Adrenal gland (tissue), 12 donors: ENCODE measurements around the gene RIC3. TPM values are rescaled to one million over a fixed set of nuclear protein-coding genes. Genes with fewer than 3 reads are reported as not detected.
A peak's percentile ranks its signal among the peaks of the same experiment; 100 is the strongest.

Experiments
- DNase-seq, 7 donors: peaks; one replicate each; pipeline ENCODE4 v3.0.0-alpha.2; 2019 to 2020
- H3K27ac ChIP-seq, 5 donors: fragments of 200-600 bp; sonication (generic) in 4 of 5; 1 replicate in 3 of 5; 2 replicates in 2 of 5; pipeline versions ENCODE4 v1.5.1 to v1.8.0; 2016 to 2020; ENCODE audit warnings: mild to moderate bottlenecking in 1 of 5
- H3K27me3 ChIP-seq: fragments of 200-600 bp; 2 replicates; pipeline ENCODE4 v1.8.0; 2021
- H3K36me3 ChIP-seq, 2 donors: fragments of 200-600 bp; replicated peaks in 1 of 2; 1 replicate in 1 of 2; 2 replicates in 1 of 2; pipeline versions ENCODE4 v1.5.1 to v1.8.0; 2018 to 2022
- H3K4me1 ChIP-seq, 2 donors: fragments of 200-600 bp; replicated peaks in 1 of 2; 1 replicate in 1 of 2; 2 replicates in 1 of 2; pipeline versions ENCODE4 v1.5.1 to v1.8.0; 2018 to 2021
- H3K4me3 ChIP-seq, 4 donors: fragments of 200-600 bp; sonication (generic) in 3 of 4; one replicate each; pipeline ENCODE4 v1.5.1; 2016 to 2018
- H3K9me3 ChIP-seq, 3 donors: fragments of 200-600 bp; sonication (generic) in 1 of 3; replicated peaks in 1 of 3; 1 replicate in 2 of 3; 2 replicates in 1 of 3; pipeline versions ENCODE4 v1.5.1 to v1.8.0; 2016 to 2021
- CTCF ChIP-seq, 6 experiments: fragments of 450-650 bp in 4 of 6; fragments of 200-600 bp in 2 of 6; sonication (generic) in 1 of 6; IDR thresholded peaks; 1 replicate in 5 of 6; 2 replicates in 1 of 6; pipeline versions ENCODE4 v1.5.1 to v1.8.0; 2016 to 2021; ENCODE audit warnings: antibody characterized with exemption in 6 of 6, mild to moderate bottlenecking in 2 of 6, moderate library complexity in 1 of 6
- POLR2A ChIP-seq, 2 donors: fragments of 450-650 bp; IDR thresholded peaks; one replicate each; pipeline ENCODE4 v1.6.1; 2017; ENCODE audit warnings: antibody characterized with exemption in 2 of 2, mild to moderate bottlenecking in 2 of 2, moderate library complexity in 1 of 2
- WGBS, 4 donors: extraction: QIAGEN DNeasy Blood & Tissue Kit in 2 of 4; methylation state at CpG; one replicate each; pipeline versions ENCODE4 v1.1.5 to v1.1.7; 2013 to 2017; 5-methylcytosine and 5-hydroxymethylcytosine counted together
- intact Hi-C, 2 donors: fragments of 100-400 bp; cut with DNase I; formaldehyde crosslinking; loops; one replicate each; pipeline versions ENCODE4 v1.14.1 to v1.15.0; 2022 to 2023
- polyA plus RNA-seq, 3 donors: library from polyadenylated mRNA; stranded (reverse); fragments of 200-250 nt in 2 of 3; fragments of 350-450 nt in 1 of 3; fragmentation: Illumina TruSeq in 1 of 3; extraction: RNeasy Lipid Tissue Mini Kit (QIAGEN cat#74804) in 1 of 3; gene quantifications; one replicate each; pipeline ENCODE4 v1.2.3, GENCODE V29; 2013 to 2014
- total RNA-seq, 9 donors: library from RNA; depleted of rRNA in 4 of 9; stranded (reverse); fragments of >200 nt in 4 of 9; fragments of 120-200 nt in 1 of 9; fragmentation: NEBNext Ultra II Directional in 1 of 9; extraction: Animal tissue kit (Norgen Biotek cat#: 25700) in 1 of 9; gene quantifications; one replicate each; pipeline versions ENCODE4 v1.1.0 to v1.2.4, GENCODE V29; 2013 to 2023
- donor health status: healthy with polysubstance abuse.
- donor health status: Bipolar disorder and iron deficiency.
- donor health status: DM: yes; HTN: yes; CAD: no.
- donor health status: DM: no; HTN: no; CAD: no.
- donor health status: DM: no; HTN: no; CAD: no.
- donor health status: DM: yes; HTN: yes; CAD: no.

RIC3 gene
- total and polyA plus RNA-seq, 12 donors = 11.0 to 45.5 (median 29.4) TPM

GRCh38 chr11:8190431-8190830, 21.6 kb upstream of the RIC3 start:
- H3K36me3 ChIP-seq = no peaks in the 10 kb centered on the region
- 44 to 49% (median 47%) methylated on average over 2 of the region's 2 CpGs for WGBS, 4 donors
- peak in 1 of 7 donors; percentile 10 for DNase-seq
- no peaks in the 10 kb centered on the region for H3K4me1 ChIP-seq
- no peak for TF ChIP-seq POLR2A (IDR thresholded peaks at IDR 0.05)
- TF ChIP-seq CTCF (IDR thresholded peaks at IDR 0.05) = no peak
- no peak overlapping the region for H3K27ac ChIP-seq
- H3K27me3 ChIP-seq = peaks cover 4% of the 10 kb centered on the region
- intact Hi-C loops = no loop called here
- no peaks in the 10 kb centered on the region for H3K9me3 ChIP-seq
- no peak overlapping the region for H3K4me3 ChIP-seq

GRCh38 chr11:8186429-8186828, 17.6 kb upstream of the RIC3 start:
- WGBS, 4 donors = 82 to 92% (median 87%) methylated on average over 2 of the region's 2 CpGs
- no peaks in the 10 kb centered on the region for H3K36me3 ChIP-seq

GRCh38 chr11:8183111-8183510, 14.3 kb upstream of the RIC3 start:
- DNase-seq = no peak
- H3K4me1 ChIP-seq = no peaks in the 10 kb centered on the region
- WGBS, 4 donors = 66 to 76% (median 71%) methylated on average over 5 of the region's 5 CpGs
- peaks cover 4% of the 10 kb centered on the region for H3K27me3 ChIP-seq
- H3K4me3 ChIP-seq = no peak overlapping the region
- intact Hi-C loops = no loop called here
- TF ChIP-seq POLR2A (IDR thresholded peaks at IDR 0.05) (no peak), CTCF (IDR thresholded peaks at IDR 0.05) (no peak)
- H3K27ac ChIP-seq = no peak overlapping the region
- no peaks in the 10 kb centered on the region for H3K9me3 ChIP-seq
- no peaks in the 10 kb centered on the region for H3K36me3 ChIP-seq

More at GRCh38 chr11:8186429-8186828, 17.6 kb upstream of the RIC3 start:
- DNase-seq = no peak
- H3K27me3 ChIP-seq = peaks cover 4% of the 10 kb centered on the region
- H3K4me1 ChIP-seq = no peaks in the 10 kb centered on the region
- no peak for TF ChIP-seq POLR2A (IDR thresholded peaks at IDR 0.05)
- no peak overlapping the region for H3K4me3 ChIP-seq
- no peaks in the 10 kb centered on the region for H3K9me3 ChIP-seq
- intact Hi-C loops = no loop called here
- H3K27ac ChIP-seq = no peak overlapping the region

- intact Hi-C loops = no loop called here
- Histone ChIP-seq H3K27ac (no peak overlapping the region), H3K4me3 (no peak overlapping the region), H3K4me1 (no peaks in the 10 kb centered on the region), H3K27me3 (no peaks in the 10 kb centered on the region), H3K9me3 (no peaks in the 10 kb centered on the region), H3K36me3 (no peaks in the 10 kb centered on the region)
- no peak for DNase-seq
- no peak for TF ChIP-seq CTCF (IDR thresholded peaks at IDR 0.05)
- no peak for TF ChIP-seq POLR2A (IDR thresholded peaks at IDR 0.05)
- 47 to 53% (median 53%) methylated on average over 4 of the region's 4 CpGs for WGBS, 4 donors
Observed at GRCh38 chr11:8180469-8180868, 11.6 kb upstream of the RIC3 start.

- H3K27ac ChIP-seq = no peak overlapping the region
- WGBS, 4 donors = 56 to 92% (median 83%) methylated on average over 1 of the region's 1 CpG
- no peaks in the 10 kb centered on the region for H3K36me3 ChIP-seq
- no peaks in the 10 kb centered on the region for H3K9me3 ChIP-seq
- H3K27me3 ChIP-seq = no peaks in the 10 kb centered on the region
- TF ChIP-seq POLR2A (IDR thresholded peaks at IDR 0.05) (no peak), CTCF (IDR thresholded peaks at IDR 0.05) (no peak)
- no peak for DNase-seq
- intact Hi-C loops = no loop called here
- H3K4me1 ChIP-seq = no peaks in the 10 kb centered on the region
- no peak overlapping the region for H3K4me3 ChIP-seq
Observed at GRCh38 chr11:8178297-8178696, 9.5 kb upstream of the RIC3 start.
